Muscle layer of colon (tissue), 2 donors: ENCODE results near the gene WDR44.

Experiments
- H3K27ac ChIP-seq: one replicate; pipeline ENCODE4 v1.7.0; 2013; ENCODE audit warnings: low read depth, mild to moderate bottlenecking, low read length, moderate library complexity
- H3K27me3 ChIP-seq, 2 donors: one replicate each; pipeline ENCODE4 v1.7.0; 2013; ENCODE audit warnings: low read length in 2 of 2, mild to moderate bottlenecking in 2 of 2; ENCODE audit not compliant: insufficient read depth in 2 of 2, control insufficient read depth in 1 of 2
- H3K36me3 ChIP-seq: one replicate; pipeline ENCODE4 v1.7.0; 2013; ENCODE audit warnings: mild to moderate bottlenecking, low read length; ENCODE audit not compliant: insufficient read depth
- H3K4me1 ChIP-seq: one replicate; pipeline ENCODE4 v1.7.0; 2013; ENCODE audit warnings: mild to moderate bottlenecking, low read length; ENCODE audit not compliant: insufficient read depth
- H3K4me3 ChIP-seq, 2 donors: one replicate each; pipeline ENCODE4 v1.7.0; 2013; ENCODE audit warnings: low read length in 2 of 2, low read depth in 1 of 2, mild to moderate bottlenecking in 1 of 2, moderate library complexity in 1 of 2
- H3K9ac ChIP-seq: one replicate; pipeline ENCODE4 v1.7.0; 2013; ENCODE audit warnings: low read length
- H3K9me3 ChIP-seq: one replicate; pipeline ENCODE4 v1.7.0; 2013; ENCODE audit warnings: mild to moderate bottlenecking, low read length
- donor health status: abdominal sarcoma.
- donor health status: Adenocarcinoma of cecum.

Gene WDR44

GRCh38 chrX:118364261-118364660 lies 18.4 kb downstream of the WDR44 start:
- Histone ChIP-seq H3K27ac (no peak overlapping the region), H3K9me3 (no peaks in the 10 kb centered on the region), H3K9ac (no peak overlapping the region), H3K27me3 (no peaks in the 10 kb centered on the region), H3K4me1 (no peaks in the 10 kb centered on the region), H3K4me3 (no peak overlapping the region), H3K36me3 (no peaks in the 10 kb centered on the region)

GRCh38 chrX:118367338-118367737 lies 21.4 kb downstream of the WDR44 start:
- no peaks in the 10 kb centered on the region for H3K27me3 ChIP-seq
- no peaks in the 10 kb centered on the region for H3K4me1 ChIP-seq
- no peak overlapping the region for H3K27ac ChIP-seq
- no peaks in the 10 kb centered on the region for H3K36me3 ChIP-seq
- no peaks in the 10 kb centered on the region for H3K9me3 ChIP-seq
- no peak overlapping the region for H3K9ac ChIP-seq
- H3K4me3 ChIP-seq: no peak overlapping the region

GRCh38 chrX:118368398-118368797 lies 22.5 kb downstream of the WDR44 start:
- H3K4me1 ChIP-seq: peaks cover 1% of the 10 kb centered on the region
- no peaks in the 10 kb centered on the region for H3K9me3 ChIP-seq
- no peak overlapping the region for H3K27ac ChIP-seq
- no peaks in the 10 kb centered on the region for H3K27me3 ChIP-seq
- no peak overlapping the region for H3K9ac ChIP-seq
- H3K36me3 ChIP-seq: no peaks in the 10 kb centered on the region
- no peak overlapping the region for H3K4me3 ChIP-seq

- no peaks in the 10 kb centered on the region for H3K36me3 ChIP-seq
- H3K27ac ChIP-seq: no peak overlapping the region
- peaks cover 3% of the 10 kb centered on the region for H3K4me1 ChIP-seq
- no peak overlapping the region for H3K9ac ChIP-seq
- no peak overlapping the region for H3K4me3 ChIP-seq
- H3K27me3 ChIP-seq: no peaks in the 10 kb centered on the region
- no peaks in the 10 kb centered on the region for H3K9me3 ChIP-seq
Observed at GRCh38 chrX:118370921-118371624, 25.2 kb downstream of the WDR44 start.

GRCh38 chrX:118373538-118373937 lies 27.6 kb downstream of the WDR44 start:
- no peaks in the 10 kb centered on the region for H3K27me3 ChIP-seq
- no peaks in the 10 kb centered on the region for H3K36me3 ChIP-seq
- no peak overlapping the region for H3K4me3 ChIP-seq
- no peak overlapping the region for H3K9ac ChIP-seq
- no peak overlapping the region for H3K27ac ChIP-seq
- peaks cover 3% of the 10 kb centered on the region for H3K4me1 ChIP-seq
- no peaks in the 10 kb centered on the region for H3K9me3 ChIP-seq

GRCh38 chrX:118383120-118383519 lies 37.2 kb downstream of the WDR44 start:
- Histone ChIP-seq H3K27ac (no peak overlapping the region), H3K4me3 (no peak overlapping the region), H3K27me3 (no peaks in the 10 kb centered on the region), H3K4me1 (no peaks in the 10 kb centered on the region), H3K9ac (no peak overlapping the region), H3K9me3 (no peaks in the 10 kb centered on the region), H3K36me3 (no peaks in the 10 kb centered on the region)

GRCh38 chrX:118392716-118393115 lies 46.8 kb downstream of the WDR44 start:
- Histone ChIP-seq H3K36me3 (no peaks in the 10 kb centered on the region), H3K27ac (no peak overlapping the region), H3K4me1 (no peaks in the 10 kb centered on the region), H3K9me3 (no peaks in the 10 kb centered on the region), H3K27me3 (no peaks in the 10 kb centered on the region), H3K9ac (no peak overlapping the region), H3K4me3 (no peak overlapping the region)

- Histone ChIP-seq H3K27ac (no peak overlapping the region), H3K27me3 (no peaks in the 10 kb centered on the region), H3K9ac (no peak overlapping the region), H3K4me1 (no peaks in the 10 kb centered on the region), H3K36me3 (no peaks in the 10 kb centered on the region), H3K4me3 (no peak overlapping the region), H3K9me3 (no peaks in the 10 kb centered on the region)
Observed at GRCh38 chrX:118396113-118396512, 50.2 kb downstream of the WDR44 start.

- Histone ChIP-seq H3K27ac (no peak overlapping the region), H3K27me3 (no peaks in the 10 kb centered on the region), H3K4me3 (no peak overlapping the region), H3K4me1 (no peaks in the 10 kb centered on the region), H3K9me3 (no peaks in the 10 kb centered on the region), H3K9ac (no peak overlapping the region), H3K36me3 (no peaks in the 10 kb centered on the region)
Observed at GRCh38 chrX:118418811-118419251, 72.9 kb downstream of the WDR44 start.

- Histone ChIP-seq H3K27me3 (no peaks in the 10 kb centered on the region), H3K27ac (no peak overlapping the region), H3K9ac (no peak overlapping the region), H3K36me3 (no peaks in the 10 kb centered on the region), H3K4me3 (peak overlapping the region in 1 of 2 donors; percentile 13), H3K9me3 (no peaks in the 10 kb centered on the region), H3K4me1 (no peaks in the 10 kb centered on the region)
Observed at GRCh38 chrX:118420462-118420861, 74.6 kb downstream of the WDR44 start.

GRCh38 chrX:118423558-118423957 lies 77.7 kb downstream of the WDR44 start:
- Histone ChIP-seq H3K4me1 (no peaks in the 10 kb centered on the region), H3K27ac (no peak overlapping the region), H3K27me3 (no peaks in the 10 kb centered on the region), H3K9me3 (no peaks in the 10 kb centered on the region), H3K4me3 (no peak overlapping the region), H3K9ac (no peak overlapping the region), H3K36me3 (no peaks in the 10 kb centered on the region)

- no peaks in the 10 kb centered on the region for H3K36me3 ChIP-seq
Observed at GRCh38 chrX:118432799-118433198, 86.9 kb downstream of the WDR44 start.

More at GRCh38 chrX:118432799-118433198, 86.9 kb downstream of the WDR44 start:
- Histone ChIP-seq H3K9ac (no peak overlapping the region), H3K27me3 (no peaks in the 10 kb centered on the region), H3K27ac (no peak overlapping the region), H3K9me3 (no peaks in the 10 kb centered on the region), H3K4me1 (no peaks in the 10 kb centered on the region), H3K4me3 (no peak overlapping the region)
